ENCODE data around the gene MFAP1.

The MFAP1 gene

DNA sequence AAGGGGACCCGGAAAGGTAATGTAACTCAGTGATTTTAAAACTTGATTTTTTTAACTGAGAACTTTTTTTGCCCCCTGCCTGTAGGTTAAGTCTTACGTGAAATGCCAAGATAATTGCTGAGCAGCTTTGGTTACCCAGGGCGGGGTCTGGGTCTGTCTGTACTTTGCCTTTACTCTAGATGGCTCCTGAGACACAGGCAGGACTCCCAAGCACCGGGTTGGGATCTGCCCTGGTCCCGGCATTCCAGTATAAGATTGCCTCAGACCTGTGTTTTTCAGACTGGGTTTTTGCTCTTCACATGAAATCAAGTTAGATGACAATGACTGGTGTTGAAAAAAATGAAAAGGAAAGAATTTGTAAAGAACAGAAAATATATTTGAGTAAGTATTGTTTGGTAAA is 42.6 kb upstream of the MFAP1 start:
- TF ChIP-seq FOXM1 (IDR thresholded peaks at IDR 0.05; ENCODE audit: borderline replicate concordance, low read depth): no peak
- TF ChIP-seq TAF1 (IDR thresholded peaks at IDR 0.05; ENCODE audit: low read depth): no peak
- TF ChIP-seq REST (IDR thresholded peaks at IDR 0.05; ENCODE audit: low read depth): no peak
- TF ChIP-seq RAD21 (IDR thresholded peaks at IDR 0.05; ENCODE audit: low read depth): no peak
- TF ChIP-seq MAX (IDR thresholded peaks at IDR 0.05): no peak

DNA sequence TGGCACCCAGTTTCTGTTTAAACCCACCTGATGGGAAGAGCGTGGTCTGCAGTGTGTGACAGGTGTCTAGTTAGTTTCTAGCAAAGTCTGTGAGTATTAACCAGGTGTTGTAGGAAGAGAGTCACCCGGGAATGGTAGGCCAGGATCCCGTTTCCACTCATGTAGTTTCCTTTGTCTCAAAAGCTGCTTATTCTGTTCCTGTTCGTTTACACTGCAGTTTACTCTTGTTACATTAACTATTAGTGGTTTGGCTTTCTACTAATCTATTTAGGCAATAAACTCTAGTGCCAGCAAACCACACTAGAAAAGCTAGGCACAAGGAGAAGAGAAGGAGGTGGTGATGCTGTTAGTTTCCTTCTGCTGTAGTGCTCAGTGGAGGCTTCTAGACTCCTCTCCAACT is 35.1 kb upstream of the MFAP1 start:
- TF ChIP-seq ZBTB7A (IDR thresholded peaks at IDR 0.05; ENCODE audit: low read depth): no peak
- TF ChIP-seq FOXM1 (IDR thresholded peaks at IDR 0.05; ENCODE audit: borderline replicate concordance, low read depth): no peak
- TF ChIP-seq CEBPB (IDR thresholded peaks at IDR 0.05): no peak
- no peak for TF ChIP-seq EP300 (IDR thresholded peaks at IDR 0.05; ENCODE audit: borderline replicate concordance)
- no peak for TF ChIP-seq USF1 (IDR thresholded peaks at IDR 0.05)

- no peak for TF ChIP-seq TEAD4 (IDR thresholded peaks at IDR 0.05)
- TF ChIP-seq RAD21 (IDR thresholded peaks at IDR 0.05; ENCODE audit: low read depth): no peak
- TF ChIP-seq YY1 (IDR thresholded peaks at IDR 0.05; ENCODE audit: low read depth): no peak
- no peak for TF ChIP-seq CEBPB (IDR thresholded peaks at IDR 0.05)
These were observed 30.3 kb upstream of the MFAP1 start for GRCh38 chr15:43854801-43855200.

DNA sequence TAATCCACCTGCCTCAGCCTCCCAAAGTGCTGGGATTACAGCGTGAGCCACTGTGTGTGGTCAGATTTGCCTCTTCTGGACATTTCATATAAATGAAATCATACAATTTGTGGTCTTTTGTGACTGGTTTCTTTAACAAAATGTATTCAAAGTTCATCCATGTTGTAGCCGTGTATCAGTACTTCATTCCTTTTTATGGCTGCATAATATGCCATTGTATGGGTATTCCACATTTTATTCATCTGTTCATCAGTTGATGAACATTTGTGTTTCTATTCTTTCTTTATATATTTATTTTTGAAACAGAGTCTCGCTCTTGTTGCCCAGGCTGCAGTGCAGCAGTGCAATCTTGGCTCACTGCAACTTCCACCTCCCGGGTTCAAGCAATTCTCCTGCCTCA is 28.1 kb upstream of the MFAP1 start:
- no peak for TF ChIP-seq CREB1 (IDR thresholded peaks at IDR 0.05; ENCODE audit: low read depth)
- no peak for TF ChIP-seq MAX (IDR thresholded peaks at IDR 0.05)
- no peak for TF ChIP-seq ZBTB7A (IDR thresholded peaks at IDR 0.05; ENCODE audit: low read depth)
- TF ChIP-seq YY1 (IDR thresholded peaks at IDR 0.05; ENCODE audit: low read depth): no peak
- TF ChIP-seq CEBPB (IDR thresholded peaks at IDR 0.05): no peak
- TF ChIP-seq EP300 (IDR thresholded peaks at IDR 0.05; ENCODE audit: borderline replicate concordance): no peak
- no peak for TF ChIP-seq EGR1 (IDR thresholded peaks at IDR 0.05)
- no peak for TF ChIP-seq RAD21 (IDR thresholded peaks at IDR 0.05; ENCODE audit: low read depth)
- no peak for TF ChIP-seq REST (IDR thresholded peaks at IDR 0.05; ENCODE audit: low read depth)
- no peak for TF ChIP-seq TEAD4 (IDR thresholded peaks at IDR 0.05)
- no peak for TF ChIP-seq TAF1 (IDR thresholded peaks at IDR 0.05; ENCODE audit: low read depth)
- TF ChIP-seq NFIC (IDR thresholded peaks at IDR 0.05): no peak
- TF ChIP-seq USF1 (IDR thresholded peaks at IDR 0.05): no peak
- no peak for TF ChIP-seq FOXM1 (IDR thresholded peaks at IDR 0.05; ENCODE audit: borderline replicate concordance, low read depth)
- no peak for TF ChIP-seq TCF12 (IDR thresholded peaks at IDR 0.05; ENCODE audit: low read depth)

DNA sequence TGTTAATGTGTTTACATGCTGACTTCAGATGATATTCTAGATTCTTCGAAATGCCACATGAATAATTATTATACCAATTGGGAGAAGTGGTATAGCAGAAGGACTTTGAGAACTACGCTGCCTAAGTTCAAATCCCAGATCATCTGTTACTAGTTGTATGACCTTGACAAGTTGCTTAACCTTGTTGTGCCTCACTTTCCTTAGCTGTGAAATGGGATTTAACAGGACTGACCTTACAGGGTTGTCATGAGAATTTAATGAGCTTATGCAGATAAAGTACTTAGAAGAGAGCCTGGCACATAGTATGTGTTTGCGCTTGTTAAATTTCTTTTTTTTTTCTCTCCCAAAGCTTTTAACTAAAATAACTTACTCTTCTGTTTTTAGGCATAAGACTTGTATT is 26.8 kb upstream of the MFAP1 start:
- no peak for TF ChIP-seq ZBTB7A (IDR thresholded peaks at IDR 0.05; ENCODE audit: low read depth)
- TF ChIP-seq REST (IDR thresholded peaks at IDR 0.05; ENCODE audit: low read depth): no peak
- no peak for TF ChIP-seq TEAD4 (IDR thresholded peaks at IDR 0.05)
- TF ChIP-seq CEBPB (IDR thresholded peaks at IDR 0.05): no peak

- TF ChIP-seq REST (IDR thresholded peaks at IDR 0.05; ENCODE audit: low read depth) (no peak), MAX (IDR thresholded peaks at IDR 0.05) (no peak), RAD21 (IDR thresholded peaks at IDR 0.05; ENCODE audit: low read depth) (no peak)
These were observed 20.9 kb upstream of the MFAP1 start for GRCh38 chr15:43845421-43845820.

All from Ishikawa (cell line).